Measurements from ENCODE around the gene HPSE2.

DNA sequence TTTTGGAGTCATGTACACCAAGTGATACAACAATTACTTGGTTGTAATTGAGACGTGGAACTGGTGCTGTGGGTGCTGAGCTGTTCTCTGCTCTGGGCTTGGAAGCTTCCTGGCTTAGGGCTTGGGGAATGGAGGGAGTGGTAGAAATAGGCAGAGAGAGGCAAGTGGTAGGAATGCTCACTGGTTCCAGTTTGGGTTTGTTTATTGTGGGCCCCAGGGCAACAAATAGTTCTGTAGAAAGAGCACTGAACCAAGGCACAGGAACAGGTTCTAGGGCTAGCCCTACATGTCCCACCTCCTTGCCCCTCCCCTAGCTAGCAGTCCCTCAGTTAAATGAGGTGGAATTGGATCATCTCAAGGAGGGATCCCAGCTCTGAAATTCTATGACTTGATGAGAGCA is 622.2 kb downstream of the HPSE2 start:
- no peak for TF ChIP-seq CTCF (IDR thresholded peaks at IDR 0.05 in 2 of 3, conservative IDR thresholded peaks at IDR 0.05 in 1 of 3; ENCODE audit: borderline replicate concordance in 1 of 3, insufficient read depth in 1 of 3, low read depth in 2 of 3, low read length in 2 of 3)
- no peak for TF ChIP-seq EZH2 (IDR thresholded peaks at IDR 0.05)
- no peak for TF ChIP-seq SP1 (IDR thresholded peaks at IDR 0.05; ENCODE audit: low read depth)
- no peak for TF ChIP-seq JUND (IDR thresholded peaks at IDR 0.05)
- TF ChIP-seq SIN3A (IDR thresholded peaks at IDR 0.05; ENCODE audit: low read depth), result no peak
- TF ChIP-seq TCF7L2 (IDR thresholded peaks at IDR 0.05; ENCODE audit: borderline replicate concordance, extremely low read depth, insufficient read depth, insufficient read length), result no peak
- TF ChIP-seq REST (IDR thresholded peaks at IDR 0.05; ENCODE audit: low read depth), result no peak
- no peak for TF ChIP-seq POLR2A (IDR thresholded peaks at IDR 0.05; ENCODE audit: borderline replicate concordance, extremely low read depth, insufficient read depth, insufficient read length)
- no peak for TF ChIP-seq ZBTB33 (IDR thresholded peaks at IDR 0.05; ENCODE audit: extremely low read depth, insufficient replicate concordance, low read length)
- no peak for TF ChIP-seq ATF3 (IDR thresholded peaks at IDR 0.05)
- TF ChIP-seq EZH2phosphoT487 (IDR thresholded peaks at IDR 0.05; ENCODE audit: borderline replicate concordance), result no peak
- TF ChIP-seq ZNF274 (IDR thresholded peaks at IDR 0.05; ENCODE audit: low read depth, low read length), result no peak
- no peak for TF ChIP-seq SRF (IDR thresholded peaks at IDR 0.05; ENCODE audit: low read depth)
- TF ChIP-seq FOSL1 (IDR thresholded peaks at IDR 0.05; ENCODE audit: low read depth), result no peak

All from HCT116 (cell line).